ENCODE results near the gene AKIRIN2. TPM values are rescaled to one million over a fixed set of nuclear protein-coding genes. Genes with fewer than 3 reads are reported as not detected.

Gene AKIRIN2
- total and polyA plus RNA-seq, 9 of the 15 experiments (the other 6 are each of a cell fraction or from before 2014, with no cell fraction given): 5.8 to 63.9 (median 28.1) TPM

- TF ChIP-seq, protein P1, sequence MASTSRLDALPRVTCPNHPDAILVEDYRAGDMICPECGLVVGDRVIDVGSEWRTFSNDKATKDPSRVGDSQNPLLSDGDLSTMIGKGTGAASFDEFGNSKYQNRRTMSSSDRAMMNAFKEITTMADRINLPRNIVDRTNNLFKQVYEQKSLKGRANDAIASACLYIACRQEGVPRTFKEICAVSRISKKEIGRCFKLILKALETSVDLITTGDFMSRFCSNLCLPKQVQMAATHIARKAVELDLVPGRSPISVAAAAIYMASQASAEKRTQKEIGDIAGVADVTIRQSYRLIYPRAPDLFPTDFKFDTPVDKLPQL (IDR thresholded peaks at IDR 0.05; ENCODE audit: extremely low read depth, insufficient read length): no peak
These were observed 57.0 kb downstream of the AKIRIN2 start (continued) for GRCh38 chr6:87645080-87645479.

- DNase-seq (ENCODE audit: extremely low read depth in 1 of 4, low spot score in 3 of 4) (no peak), ATAC-seq (no peak), FAIRE-seq (no peak)
- Histone ChIP-seq H2AFZ (ENCODE audit: low read depth, low read length) (no peak overlapping the region), H3K9me1 (ENCODE audit: control insufficient read depth, insufficient read depth, low read length) (no peaks in the 10 kb centered on the region), H3K9ac (ENCODE audit: insufficient read depth in 1 of 2, low read depth in 2 of 2, low read length in 2 of 2) (no peak overlapping the region), H3K9me3 (replicated peaks; ENCODE audit: control insufficient read depth, insufficient read depth, low read depth, low read length) (no peaks in the 10 kb centered on the region), H3K27me3 (ENCODE audit: control insufficient read depth in 2 of 2, insufficient read depth in 2 of 2, low read length in 2 of 2) (no peaks in the 10 kb centered on the region), H4K20me1 (replicated peaks; ENCODE audit: control insufficient read depth, insufficient read depth, low read length) (no peaks in the 10 kb centered on the region), H3K4me3 (no peak overlapping the region), H3K4me1 (replicated peaks in 1 of 2; ENCODE audit: control insufficient read depth in 2 of 2, insufficient read depth in 2 of 2, low read length in 2 of 2) (no peaks in the 10 kb centered on the region), H3K4me2 (ENCODE audit: insufficient read depth, low read length) (no peak overlapping the region), H3K27ac (ENCODE audit: extremely low read depth, low read depth, low read length) (no peak overlapping the region), H3K36me3 (ENCODE audit: control insufficient read depth, insufficient read depth, low read length) (peaks cover 38% of the 10 kb centered on the region), H3K79me2 (ENCODE audit: control insufficient read depth, insufficient read depth, low read length) (no peaks in the 10 kb centered on the region)
- BruUV-seq (replicated peaks): no TSS peak
- intact Hi-C loops (cut with micrococcal nuclease): no loop called here
- in situ Hi-C loops (cut with MboI): no loop called here
- TF ChIP-seq HMGN3 (IDR thresholded peaks at IDR 0.05; ENCODE audit: borderline replicate concordance, extremely low read depth, insufficient read length, low read depth, low read length): no peak
- no peak for TF ChIP-seq NBN (IDR thresholded peaks at IDR 0.05; ENCODE audit: low read depth)
- no peak for TF ChIP-seq RAD51 (IDR thresholded peaks at IDR 0.05; ENCODE audit: borderline replicate concordance, low read depth)
- TF ChIP-seq PRMT5 (CRISPR knock-in tag; IDR thresholded peaks at IDR 0.05): no peak
- TF ChIP-seq SMARCE1 (IDR thresholded peaks at IDR 0.05): no peak
- TF ChIP-seq PHTF2 (CRISPR knock-in tag; IDR thresholded peaks at IDR 0.05): no peak
- no peak for TF ChIP-seq BRD9 (IDR thresholded peaks at IDR 0.05; ENCODE audit: low read depth, partially characterized antibody)
- no peak for TF ChIP-seq ZFP1 (CRISPR knock-in tag; IDR thresholded peaks at IDR 0.05)
- no peak for TF ChIP-seq RBM14 (IDR thresholded peaks at IDR 0.05; ENCODE audit: borderline replicate concordance, insufficient read depth, low read depth, low read length)
- TF ChIP-seq, protein P2, sequence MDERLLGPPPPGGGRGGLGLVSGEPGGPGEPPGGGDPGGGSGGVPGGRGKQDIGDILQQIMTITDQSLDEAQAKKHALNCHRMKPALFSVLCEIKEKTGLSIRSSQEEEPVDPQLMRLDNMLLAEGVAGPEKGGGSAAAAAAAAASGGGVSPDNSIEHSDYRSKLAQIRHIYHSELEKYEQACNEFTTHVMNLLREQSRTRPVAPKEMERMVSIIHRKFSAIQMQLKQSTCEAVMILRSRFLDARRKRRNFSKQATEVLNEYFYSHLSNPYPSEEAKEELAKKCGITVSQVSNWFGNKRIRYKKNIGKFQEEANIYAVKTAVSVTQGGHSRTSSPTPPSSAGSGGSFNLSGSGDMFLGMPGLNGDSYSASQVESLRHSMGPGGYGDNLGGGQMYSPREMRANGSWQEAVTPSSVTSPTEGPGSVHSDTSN (CRISPR knock-in tag; IDR thresholded peaks at IDR 0.05; ENCODE audit: low read depth): no peak
- TF ChIP-seq, protein P2 (tag; conservative IDR thresholded peaks at IDR 0.05; ENCODE audit: low read depth): no peak
- no peak for TF ChIP-seq IRF2 (CRISPR knock-in tag; IDR thresholded peaks at IDR 0.05)
- no peak for TF ChIP-seq FOXK2 (conservative IDR thresholded peaks at IDR 0.05 in 1 of 2, IDR thresholded peaks at IDR 0.05 in 1 of 2; ENCODE audit: low read depth in 2 of 2)
- no peak for TF ChIP-seq ZNF3 (CRISPR knock-in tag; IDR thresholded peaks at IDR 0.05)
- TF ChIP-seq, protein P3, sequence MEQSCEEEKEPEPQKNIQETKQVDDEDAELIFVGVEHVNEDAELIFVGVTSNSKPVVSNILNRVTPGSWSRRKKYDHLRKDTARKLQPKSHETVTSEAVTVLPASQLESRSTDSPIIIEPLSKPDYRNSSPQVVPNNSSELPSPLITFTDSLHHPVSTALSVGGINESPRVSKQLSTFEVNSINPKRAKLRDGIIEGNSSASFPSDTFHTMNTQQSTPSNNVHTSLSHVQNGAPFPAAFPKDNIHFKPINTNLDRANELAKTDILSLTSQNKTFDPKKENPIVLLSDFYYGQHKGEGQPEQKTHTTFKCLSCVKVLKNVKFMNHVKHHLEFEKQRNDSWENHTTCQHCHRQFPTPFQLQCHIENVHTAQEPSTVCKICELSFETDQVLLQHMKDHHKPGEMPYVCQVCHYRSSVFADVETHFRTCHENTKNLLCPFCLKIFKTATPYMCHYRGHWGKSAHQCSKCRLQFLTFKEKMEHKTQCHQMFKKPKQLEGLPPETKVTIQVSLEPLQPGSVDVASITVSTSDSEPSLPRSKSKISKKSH (CRISPR knock-in tag; IDR thresholded peaks at IDR 0.05): no peak
- 28% methylated on average over 1 of the region's 1 CpG for WGBS (ENCODE audit: insufficient coverage, low coverage, missing lambda C conversion rate)
- CTCF ChIA-PET (ENCODE audit: low intra/inter-chr PET ratio): no interaction called here
- POLR2A ChIA-PET: no interaction called here
These were observed 60.9 kb downstream of the AKIRIN2 start for GRCh38 chr6:87641065-87641692.
